Activated B cell treated with CpG ODN at 0.5 μM for 24 hours (primary cell): ENCODE results near the gene RSPH4A. TPM values are rescaled to one million over a fixed set of nuclear protein-coding genes. Genes with fewer than 3 reads are reported as not detected.

Experiments used
- total RNA-seq: library from RNA; stranded (reverse); gene quantifications from 2 replicates; pipeline ENCODE4 v1.2.3, GENCODE V29; 2022

RSPH4A gene
- total RNA-seq, 1 donor from 2014 or later: 0.40 TPM

Other genes starting within 250 kb of the RSPH4A start
- 22.2 and 23.4 TPM in 2 replicates for gene DSE, start 245.5 kb upstream of the RSPH4A start, total RNA-seq
- 15.0 and 16.5 TPM in 2 replicates for gene CALHM6, start 155.1 kb upstream of the RSPH4A start, total RNA-seq
- not detected in 2 replicates for gene CALHM5, start 104.8 kb upstream of the RSPH4A start, total RNA-seq
- gene TRAPPC3L, start 70.8 kb upstream of the RSPH4A start, total RNA-seq: not detected in 2 replicates
- not detected in 2 replicates for gene CALHM4, start 62.7 kb upstream of the RSPH4A start, total RNA-seq
- 30.9 and 33.8 TPM in 2 replicates for gene RWDD1, start 45.0 kb upstream of the RSPH4A start, total RNA-seq
- 22.0 and 25.9 TPM in 2 replicates for gene ZUP1, start 52.3 kb downstream of the RSPH4A start, total RNA-seq
- 25.0 and 29.9 TPM in 2 replicates for gene KPNA5, start 64.7 kb downstream of the RSPH4A start, total RNA-seq
- gene FAM162B, start 149.2 kb downstream of the RSPH4A start, total RNA-seq: not detected in 2 replicates
- not detected in 2 replicates for gene GPRC6A, start 212.6 kb downstream of the RSPH4A start, total RNA-seq